GM19023 (cell line): ENCODE data around the gene CACNA1G.

Experiments
- ATAC-seq: cut with Tn5 transposase; IDR thresholded peaks from one replicate; pipeline ENCODE4 v1.9.1; 2021; ENCODE audit warnings: mild to moderate bottlenecking, moderate library complexity; ENCODE audit not compliant: unreplicated experiment

The CACNA1G gene

GRCh38 chr17:50645748-50646682 lies 85.5 kb downstream of the CACNA1G start:
- ATAC-seq = no peak

DNA sequence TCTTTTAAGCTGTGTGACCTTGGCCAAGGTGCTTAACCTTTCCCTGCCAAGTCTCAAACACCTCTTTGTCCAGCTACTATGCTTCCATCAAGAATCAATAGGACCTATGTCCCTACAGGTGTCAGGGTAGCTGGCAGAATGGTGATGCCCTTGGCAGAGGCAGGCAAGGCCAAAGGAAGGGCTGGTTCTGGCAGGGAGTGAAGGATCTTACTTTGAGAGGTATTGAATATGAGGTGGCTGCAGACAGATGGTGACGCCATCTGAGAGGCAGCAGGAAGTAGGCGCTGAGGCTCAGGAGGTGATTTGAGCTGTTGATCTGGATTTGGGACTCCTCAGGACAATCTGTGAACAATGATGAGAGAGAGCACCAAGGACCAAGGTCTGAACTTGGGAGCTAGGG lies 86.7 kb downstream of the CACNA1G start:
- no peak for ATAC-seq

- no peak for ATAC-seq
Observed at GRCh38 chr17:50649042-50649908, 88.8 kb downstream of the CACNA1G start.

- no peak for ATAC-seq
Observed at GRCh38 chr17:50651661-50652060, 91.1 kb downstream of the CACNA1G start.

DNA sequence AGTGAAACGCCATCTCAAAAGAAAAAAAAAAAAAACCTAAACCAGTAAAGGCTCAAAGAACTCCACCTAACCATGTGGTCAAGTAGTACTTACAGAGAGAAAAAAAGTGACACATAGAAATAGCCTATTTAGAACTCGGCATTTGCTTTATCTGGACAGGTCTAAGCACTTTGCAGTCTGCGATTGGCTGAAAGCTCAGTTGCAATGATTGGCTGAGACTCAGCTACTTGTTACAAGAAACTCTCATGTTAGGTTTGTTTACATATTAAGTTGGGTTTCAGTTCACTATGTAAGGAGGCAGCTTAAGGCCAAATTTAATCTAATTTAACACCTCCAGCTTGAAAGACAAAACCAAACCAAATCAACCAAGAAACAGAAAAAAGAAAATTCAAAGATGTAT lies 93.2 kb downstream of the CACNA1G start:
- no peak for ATAC-seq

DNA sequence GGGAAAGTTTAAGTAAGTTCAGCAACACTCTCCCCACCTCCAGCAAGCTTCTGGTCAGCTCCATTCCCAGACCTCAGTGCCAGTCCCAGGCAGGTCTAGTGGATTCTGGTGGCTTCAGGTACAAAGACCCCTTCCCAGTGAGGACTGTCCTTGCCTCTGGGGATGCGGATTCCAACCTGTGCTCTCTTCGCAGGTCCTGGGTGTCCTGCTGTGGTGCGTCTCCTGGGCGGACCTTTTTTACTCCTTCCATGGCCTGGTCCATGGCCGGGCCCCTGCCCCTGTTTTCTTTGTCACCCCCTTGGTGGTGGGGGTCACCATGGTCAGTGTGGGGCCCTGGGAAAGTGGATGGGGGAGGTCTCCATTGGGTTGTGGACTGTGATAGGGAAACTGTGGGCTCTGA lies 96.0 kb downstream of the CACNA1G start:
- no peak for ATAC-seq

DNA sequence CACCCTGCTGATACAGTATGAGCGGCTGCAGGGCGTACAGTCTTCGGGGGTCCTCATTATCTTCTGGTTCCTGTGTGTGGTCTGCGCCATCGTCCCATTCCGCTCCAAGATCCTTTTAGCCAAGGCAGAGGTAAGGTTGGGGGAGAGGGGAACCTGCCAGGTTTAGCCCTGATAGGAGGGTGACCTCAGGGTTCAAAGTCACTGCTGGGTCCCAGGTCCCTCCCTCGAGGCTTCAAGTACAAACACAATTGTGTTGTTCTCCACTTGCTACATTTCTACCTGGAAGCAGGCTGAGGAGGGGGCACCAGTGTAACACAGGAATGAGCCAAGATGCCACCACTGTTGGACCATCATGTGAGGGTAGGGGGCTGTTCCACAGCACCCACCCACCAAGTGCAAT lies 96.5 kb downstream of the CACNA1G start:
- no peak for ATAC-seq

- no peak for ATAC-seq
Observed at GRCh38 chr17:50657627-50658026, 97.1 kb downstream of the CACNA1G start.

- no peak for ATAC-seq
Observed at GRCh38 chr17:50658616-50659015, 98.1 kb downstream of the CACNA1G start.

DNA sequence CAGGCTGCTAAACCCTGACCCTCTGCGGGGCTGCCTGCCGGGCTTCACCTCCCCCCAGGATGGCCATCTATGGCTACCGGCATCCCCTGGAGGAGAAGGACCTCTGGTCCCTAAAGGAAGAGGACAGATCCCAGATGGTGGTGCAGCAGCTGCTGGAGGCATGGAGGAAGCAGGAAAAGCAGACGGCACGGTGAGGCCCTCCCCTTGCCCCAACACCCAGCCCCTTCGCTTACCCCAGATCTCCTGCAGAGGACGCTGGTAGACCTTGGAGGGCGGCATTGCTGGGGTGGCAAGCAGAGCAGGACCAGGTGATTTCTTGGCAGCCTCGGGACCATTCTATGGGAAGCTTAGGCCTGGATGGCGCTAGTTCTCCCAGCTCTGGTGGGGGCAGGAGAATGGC lies 98.7 kb downstream of the CACNA1G start:
- no peak for ATAC-seq

GRCh38 chr17:50660042-50660886 lies 99.7 kb downstream of the CACNA1G start:
- no peak for ATAC-seq

- no peak for ATAC-seq
Observed at GRCh38 chr17:50660887-50661345, 100.4 kb downstream of the CACNA1G start.

- ATAC-seq = no peak
Observed at GRCh38 chr17:50661348-50661747, 100.8 kb downstream of the CACNA1G start.

DNA sequence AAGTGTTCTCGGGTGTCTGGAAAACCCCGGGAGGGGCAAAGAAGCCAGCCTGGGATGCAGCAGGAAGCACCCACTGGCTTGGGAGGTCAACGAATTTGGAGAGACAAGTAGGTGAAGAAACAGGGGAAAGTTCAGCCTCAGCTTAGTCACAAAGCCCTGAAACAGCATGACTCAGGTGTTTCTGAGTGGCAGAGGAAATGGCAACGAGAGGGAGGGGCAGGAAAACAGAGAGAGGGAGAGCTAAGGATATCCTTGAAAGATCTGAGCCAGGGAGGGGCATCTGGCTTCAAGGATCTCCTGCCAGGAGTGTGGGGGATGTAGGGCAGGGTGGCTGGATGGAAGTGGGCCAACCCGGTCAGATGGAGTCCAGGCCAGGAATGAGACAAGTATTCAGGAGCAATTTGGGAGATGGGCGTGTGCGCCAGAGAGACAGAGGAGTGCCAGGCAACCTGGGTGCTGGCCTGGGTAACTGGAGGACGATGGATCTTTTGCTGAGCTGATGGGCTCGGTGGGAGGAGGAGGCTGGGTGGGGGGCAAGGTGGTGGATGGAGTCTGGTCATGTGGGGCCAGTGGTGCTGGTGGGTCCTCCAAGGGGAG lies 101.4 kb downstream of the CACNA1G start:
- no peak for ATAC-seq

DNA sequence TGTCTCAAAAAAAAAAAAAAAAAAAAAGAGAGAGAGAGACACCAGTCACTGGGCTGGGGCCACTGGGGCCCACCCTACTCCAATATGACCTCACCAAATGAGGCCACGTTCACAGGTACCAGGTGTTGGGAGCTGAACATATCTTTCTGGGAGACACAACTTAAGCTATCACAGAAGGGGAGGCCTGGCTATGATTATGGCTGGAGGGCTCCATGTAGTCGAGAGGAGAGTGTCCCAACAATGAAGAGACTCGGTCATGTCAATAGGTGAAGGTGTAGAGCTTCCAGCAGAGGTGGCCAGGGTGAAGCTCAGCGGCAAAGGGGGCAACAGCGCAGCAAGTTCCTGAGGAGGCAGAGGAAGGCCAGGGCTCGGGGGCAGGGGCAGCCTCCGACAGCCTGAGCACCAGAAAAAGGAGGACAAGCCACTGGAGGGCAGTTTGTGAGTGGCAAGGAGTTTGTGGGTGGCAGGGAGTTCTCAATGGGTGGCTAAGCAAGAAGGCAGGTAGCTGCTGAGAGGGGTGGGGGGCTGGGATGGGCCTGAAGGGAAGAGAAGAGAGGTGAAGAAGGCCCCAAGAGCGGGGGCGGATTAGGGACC lies 102.2 kb downstream of the CACNA1G start:
- ATAC-seq = no peak

DNA sequence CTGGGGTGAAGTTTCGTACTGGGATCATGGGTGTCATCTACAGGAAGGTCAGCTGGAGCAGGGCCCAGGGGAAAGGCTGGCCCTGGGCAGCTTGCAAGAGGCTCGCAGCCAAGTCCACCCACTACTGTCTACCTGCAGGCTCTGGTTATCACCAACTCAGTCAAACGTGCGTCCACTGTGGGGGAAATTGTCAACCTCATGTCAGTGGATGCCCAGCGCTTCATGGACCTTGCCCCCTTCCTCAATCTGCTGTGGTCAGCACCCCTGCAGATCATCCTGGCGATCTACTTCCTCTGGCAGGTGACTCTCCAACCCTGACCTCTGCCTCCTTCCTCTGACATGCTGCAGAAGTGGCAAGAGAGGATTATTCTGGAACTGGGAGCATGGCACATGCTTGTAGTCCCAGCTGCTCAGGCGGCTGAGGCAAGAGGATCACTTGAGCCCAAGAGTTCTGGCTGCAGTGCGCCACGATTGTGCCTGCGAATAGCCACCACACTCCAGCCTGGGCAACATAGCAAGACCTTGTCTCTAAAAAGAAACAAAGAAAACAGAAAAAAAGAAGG lies 103.4 kb downstream of the CACNA1G start:
- no peak for ATAC-seq

GRCh38 chr17:50664788-50665458 lies 104.4 kb downstream of the CACNA1G start:
- ATAC-seq = no peak

GRCh38 chr17:50665838-50666237 lies 105.3 kb downstream of the CACNA1G start:
- no peak for ATAC-seq

DNA sequence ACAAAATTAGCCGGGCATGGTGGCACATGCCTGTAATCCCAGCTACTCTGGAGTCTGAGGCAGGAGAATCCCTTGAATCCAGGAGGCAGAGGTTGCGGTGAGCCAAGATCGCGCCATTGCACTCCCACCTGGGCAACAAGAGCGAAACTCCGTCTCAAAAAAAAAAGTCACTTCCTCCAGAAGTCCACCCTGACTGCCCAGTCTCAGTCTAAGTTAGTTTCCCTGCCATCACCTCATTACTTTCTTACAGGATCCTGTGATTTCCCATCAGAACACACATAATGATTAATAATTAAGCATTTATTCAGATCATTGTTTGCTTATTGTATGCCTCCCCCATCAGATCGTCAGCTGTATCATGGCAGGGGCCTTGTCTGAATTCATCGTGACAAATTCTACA lies 105.8 kb downstream of the CACNA1G start:
- ATAC-seq = no peak
